ENCODE results near the gene N4BP2L2. TPM values are rescaled to one million over a fixed set of nuclear protein-coding genes. Genes with fewer than 3 reads are reported as not detected.

The N4BP2L2 gene
- total and polyA plus RNA-seq, 4 donors, result 14.9 to 116 (median 76.7) TPM

DNA sequence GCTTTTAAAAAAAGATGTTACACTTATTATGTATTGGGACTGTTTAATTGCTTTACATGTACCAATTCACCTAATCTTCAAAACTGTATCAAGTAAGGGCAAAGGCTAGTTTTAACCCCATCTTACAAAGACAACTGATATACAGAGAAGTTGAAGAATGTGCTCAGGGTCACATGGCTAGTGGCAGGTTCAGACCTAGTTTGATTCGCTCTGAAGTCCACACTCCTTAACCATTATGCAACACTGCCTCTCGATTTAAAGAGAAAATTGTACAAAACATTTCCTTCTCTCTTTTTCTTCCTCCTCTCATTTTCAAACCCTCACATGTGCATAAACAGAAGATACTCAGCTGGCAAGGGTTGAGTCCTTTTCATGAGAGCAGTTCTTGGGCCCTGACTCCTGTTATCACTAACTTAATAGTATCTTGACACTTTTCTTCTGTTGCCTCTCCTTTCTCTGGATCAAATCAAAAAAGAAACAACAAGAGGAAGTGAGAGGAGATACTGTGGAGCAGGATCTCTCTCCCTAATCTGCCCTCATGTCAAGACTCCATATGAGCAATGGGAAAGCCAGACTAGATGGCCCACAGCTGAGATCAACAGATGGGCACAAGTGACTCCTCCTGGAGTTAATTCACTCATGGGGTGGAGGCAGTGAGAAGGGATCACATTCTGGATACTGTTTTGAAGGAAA is 91.7 kb downstream of the N4BP2L2 start:
- no peak overlapping the region for H3K4me3 ChIP-seq (ENCODE audit: low read depth in 1 of 3, low read length in 3 of 3)
- 41% methylated on average over 2 of the region's 2 CpGs for WGBS
- H3K9ac ChIP-seq (ENCODE audit: low read depth in 1 of 2, low read length in 2 of 2), result no peak overlapping the region
- no peaks in the 10 kb centered on the region for H3K9me3 ChIP-seq (ENCODE audit: control insufficient read depth in 4 of 4, low read length in 3 of 4)
- H3K27me3 ChIP-seq (ENCODE audit: control insufficient read depth in 4 of 4, insufficient read depth in 4 of 4, low read length in 3 of 4), result no peaks in the 10 kb centered on the region
- no peaks in the 10 kb centered on the region for H3K36me3 ChIP-seq (ENCODE audit: control insufficient read depth in 4 of 4, insufficient read depth in 3 of 4, low read depth in 1 of 4, low read length in 3 of 4)
- peaks cover 0 to 18% (median 8%) of the 10 kb centered on the region in 4 donors for H3K4me1 ChIP-seq (ENCODE audit: control insufficient read depth in 4 of 4, insufficient read depth in 4 of 4, low read length in 3 of 4)
- no peak for DNase-seq (ENCODE audit: low spot score)
- no peak for TF ChIP-seq EGR1 (IDR thresholded peaks at IDR 0.05; ENCODE audit: low read depth in 2 of 2)
- TF ChIP-seq NR2F2 (IDR thresholded peaks at IDR 0.05), result no peak
- no peak for TF ChIP-seq RXRA (IDR thresholded peaks at IDR 0.05)
- TF ChIP-seq GABPA (IDR thresholded peaks at IDR 0.05 in 1 of 2, conservative IDR thresholded peaks at IDR 0.05 in 1 of 2), result no peak
- no peak for TF ChIP-seq RAD21 (IDR thresholded peaks at IDR 0.05)
- peak overlapping the region; percentile 51 to 64 for H3K27ac ChIP-seq (ENCODE audit: low read depth in 1 of 2, low read length in 2 of 2)

DNA sequence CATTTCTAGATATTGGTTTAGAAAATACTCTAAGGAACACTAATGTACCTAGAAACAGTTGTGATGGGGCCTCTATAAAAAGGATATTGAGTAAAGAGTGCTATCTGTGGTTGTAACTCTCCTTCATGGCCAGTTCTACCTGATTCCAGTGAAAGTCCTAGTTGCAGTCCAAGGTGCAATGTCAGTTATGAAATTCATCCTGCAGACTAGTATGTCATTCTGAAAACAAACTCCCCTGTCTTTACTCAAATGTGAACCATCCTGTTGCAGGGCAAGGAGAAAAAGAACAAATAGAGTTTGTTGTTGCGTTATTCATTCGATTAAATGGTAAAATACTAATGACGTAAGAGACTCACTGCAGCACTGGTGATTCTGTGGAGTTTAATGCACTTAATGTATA is 92.4 kb downstream of the N4BP2L2 start:
- Histone ChIP-seq H3K36me3 (ENCODE audit: control insufficient read depth in 4 of 4, insufficient read depth in 3 of 4, low read depth in 1 of 4, low read length in 3 of 4) (no peaks in the 10 kb centered on the region), H3K9ac (ENCODE audit: low read depth in 1 of 2, low read length in 2 of 2) (no peak overlapping the region), H3K4me1 (ENCODE audit: control insufficient read depth in 4 of 4, insufficient read depth in 4 of 4, low read length in 3 of 4) (peaks cover 0 to 18% (median 8%) of the 10 kb centered on the region in 4 donors), H3K4me3 (ENCODE audit: low read depth in 1 of 3, low read length in 3 of 3) (no peak overlapping the region), H3K27ac (ENCODE audit: low read depth in 1 of 2, low read length in 2 of 2) (peak overlapping the region; percentile 51 to 64), H3K27me3 (ENCODE audit: control insufficient read depth in 4 of 4, insufficient read depth in 4 of 4, low read length in 3 of 4) (no peaks in the 10 kb centered on the region), H3K9me3 (ENCODE audit: control insufficient read depth in 4 of 4, low read length in 3 of 4) (no peaks in the 10 kb centered on the region)
- peak; percentile 25 to 44 for TF ChIP-seq RXRA (IDR thresholded peaks at IDR 0.05)
- TF ChIP-seq JUND (IDR thresholded peaks at IDR 0.05), result peak; percentile 17 to 29
- no peak for TF ChIP-seq GABPA (IDR thresholded peaks at IDR 0.05 in 1 of 2, conservative IDR thresholded peaks at IDR 0.05 in 1 of 2)
- TF ChIP-seq EGR1 (IDR thresholded peaks at IDR 0.05; ENCODE audit: low read depth in 2 of 2), result no peak
- TF ChIP-seq, protein P1, sequence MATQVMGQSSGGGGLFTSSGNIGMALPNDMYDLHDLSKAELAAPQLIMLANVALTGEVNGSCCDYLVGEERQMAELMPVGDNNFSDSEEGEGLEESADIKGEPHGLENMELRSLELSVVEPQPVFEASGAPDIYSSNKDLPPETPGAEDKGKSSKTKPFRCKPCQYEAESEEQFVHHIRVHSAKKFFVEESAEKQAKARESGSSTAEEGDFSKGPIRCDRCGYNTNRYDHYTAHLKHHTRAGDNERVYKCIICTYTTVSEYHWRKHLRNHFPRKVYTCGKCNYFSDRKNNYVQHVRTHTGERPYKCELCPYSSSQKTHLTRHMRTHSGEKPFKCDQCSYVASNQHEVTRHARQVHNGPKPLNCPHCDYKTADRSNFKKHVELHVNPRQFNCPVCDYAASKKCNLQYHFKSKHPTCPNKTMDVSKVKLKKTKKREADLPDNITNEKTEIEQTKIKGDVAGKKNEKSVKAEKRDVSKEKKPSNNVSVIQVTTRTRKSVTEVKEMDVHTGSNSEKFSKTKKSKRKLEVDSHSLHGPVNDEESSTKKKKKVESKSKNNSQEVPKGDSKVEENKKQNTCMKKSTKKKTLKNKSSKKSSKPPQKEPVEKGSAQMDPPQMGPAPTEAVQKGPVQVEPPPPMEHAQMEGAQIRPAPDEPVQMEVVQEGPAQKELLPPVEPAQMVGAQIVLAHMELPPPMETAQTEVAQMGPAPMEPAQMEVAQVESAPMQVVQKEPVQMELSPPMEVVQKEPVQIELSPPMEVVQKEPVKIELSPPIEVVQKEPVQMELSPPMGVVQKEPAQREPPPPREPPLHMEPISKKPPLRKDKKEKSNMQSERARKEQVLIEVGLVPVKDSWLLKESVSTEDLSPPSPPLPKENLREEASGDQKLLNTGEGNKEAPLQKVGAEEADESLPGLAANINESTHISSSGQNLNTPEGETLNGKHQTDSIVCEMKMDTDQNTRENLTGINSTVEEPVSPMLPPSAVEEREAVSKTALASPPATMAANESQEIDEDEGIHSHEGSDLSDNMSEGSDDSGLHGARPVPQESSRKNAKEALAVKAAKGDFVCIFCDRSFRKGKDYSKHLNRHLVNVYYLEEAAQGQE (IDR thresholded peaks at IDR 0.05), result no peak
- TF ChIP-seq, protein P2, sequence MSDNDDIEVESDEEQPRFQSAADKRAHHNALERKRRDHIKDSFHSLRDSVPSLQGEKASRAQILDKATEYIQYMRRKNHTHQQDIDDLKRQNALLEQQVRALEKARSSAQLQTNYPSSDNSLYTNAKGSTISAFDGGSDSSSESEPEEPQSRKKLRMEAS (IDR thresholded peaks at IDR 0.05), result peak; percentile 18
- TF ChIP-seq HNF4A (conservative IDR thresholded peaks at IDR 0.05), result peak; percentile 88 to 93
- TF ChIP-seq YY1 (IDR thresholded peaks at IDR 0.05), result peak; percentile 25
- TF ChIP-seq NR2F2 (IDR thresholded peaks at IDR 0.05), result no peak
- no peak for TF ChIP-seq FOXA2 (IDR thresholded peaks at IDR 0.05)
- TF ChIP-seq, protein P3, sequence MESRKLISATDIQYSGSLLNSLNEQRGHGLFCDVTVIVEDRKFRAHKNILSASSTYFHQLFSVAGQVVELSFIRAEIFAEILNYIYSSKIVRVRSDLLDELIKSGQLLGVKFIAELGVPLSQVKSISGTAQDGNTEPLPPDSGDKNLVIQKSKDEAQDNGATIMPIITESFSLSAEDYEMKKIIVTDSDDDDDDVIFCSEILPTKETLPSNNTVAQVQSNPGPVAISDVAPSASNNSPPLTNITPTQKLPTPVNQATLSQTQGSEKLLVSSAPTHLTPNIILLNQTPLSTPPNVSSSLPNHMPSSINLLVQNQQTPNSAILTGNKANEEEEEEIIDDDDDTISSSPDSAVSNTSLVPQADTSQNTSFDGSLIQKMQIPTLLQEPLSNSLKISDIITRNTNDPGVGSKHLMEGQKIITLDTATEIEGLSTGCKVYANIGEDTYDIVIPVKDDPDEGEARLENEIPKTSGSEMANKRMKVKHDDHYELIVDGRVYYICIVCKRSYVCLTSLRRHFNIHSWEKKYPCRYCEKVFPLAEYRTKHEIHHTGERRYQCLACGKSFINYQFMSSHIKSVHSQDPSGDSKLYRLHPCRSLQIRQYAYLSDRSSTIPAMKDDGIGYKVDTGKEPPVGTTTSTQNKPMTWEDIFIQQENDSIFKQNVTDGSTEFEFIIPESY (IDR thresholded peaks at IDR 0.05), result no peak
- TF ChIP-seq SP1 (IDR thresholded peaks at IDR 0.05), result peak; percentile 73
- peak in 1 of 2 donors; percentile 31 for TF ChIP-seq RAD21 (IDR thresholded peaks at IDR 0.05)
- TF ChIP-seq FOXA1 (IDR thresholded peaks at IDR 0.05), result no peak
- TF ChIP-seq, protein P4, sequence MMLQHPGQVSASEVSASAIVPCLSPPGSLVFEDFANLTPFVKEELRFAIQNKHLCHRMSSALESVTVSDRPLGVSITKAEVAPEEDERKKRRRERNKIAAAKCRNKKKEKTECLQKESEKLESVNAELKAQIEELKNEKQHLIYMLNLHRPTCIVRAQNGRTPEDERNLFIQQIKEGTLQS (IDR thresholded peaks at IDR 0.05), result peak; percentile 46
- no peak for TF ChIP-seq TAF1 (conservative IDR thresholded peaks at IDR 0.05)
- TF ChIP-seq HNF4G (IDR thresholded peaks at IDR 0.05), result peak; percentile 81
- TF ChIP-seq, protein P5, sequence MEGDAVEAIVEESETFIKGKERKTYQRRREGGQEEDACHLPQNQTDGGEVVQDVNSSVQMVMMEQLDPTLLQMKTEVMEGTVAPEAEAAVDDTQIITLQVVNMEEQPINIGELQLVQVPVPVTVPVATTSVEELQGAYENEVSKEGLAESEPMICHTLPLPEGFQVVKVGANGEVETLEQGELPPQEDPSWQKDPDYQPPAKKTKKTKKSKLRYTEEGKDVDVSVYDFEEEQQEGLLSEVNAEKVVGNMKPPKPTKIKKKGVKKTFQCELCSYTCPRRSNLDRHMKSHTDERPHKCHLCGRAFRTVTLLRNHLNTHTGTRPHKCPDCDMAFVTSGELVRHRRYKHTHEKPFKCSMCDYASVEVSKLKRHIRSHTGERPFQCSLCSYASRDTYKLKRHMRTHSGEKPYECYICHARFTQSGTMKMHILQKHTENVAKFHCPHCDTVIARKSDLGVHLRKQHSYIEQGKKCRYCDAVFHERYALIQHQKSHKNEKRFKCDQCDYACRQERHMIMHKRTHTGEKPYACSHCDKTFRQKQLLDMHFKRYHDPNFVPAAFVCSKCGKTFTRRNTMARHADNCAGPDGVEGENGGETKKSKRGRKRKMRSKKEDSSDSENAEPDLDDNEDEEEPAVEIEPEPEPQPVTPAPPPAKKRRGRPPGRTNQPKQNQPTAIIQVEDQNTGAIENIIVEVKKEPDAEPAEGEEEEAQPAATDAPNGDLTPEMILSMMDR (IDR thresholded peaks at IDR 0.05; ENCODE audit: low read depth, low read length, missing input control), result no peak
- WGBS, result 34% methylated on average over 3 of the region's 3 CpGs
- no peak for DNase-seq (ENCODE audit: low spot score)

Data from liver (tissue), 9 donors.